GM19452 (cell line): ENCODE data around the gene PHETA2.
"Not testable (repeated sequence)": the region's sequence is repeated elsewhere in the genome, so short reads cannot be mapped to it uniquely, and the experiment has no call there.

Experiments used
- ATAC-seq: cut with Tn5 transposase; IDR thresholded peaks from one replicate; pipeline ENCODE4 v1.9.1; 2021; ENCODE audit not compliant: unreplicated experiment

The PHETA2 gene

DNA sequence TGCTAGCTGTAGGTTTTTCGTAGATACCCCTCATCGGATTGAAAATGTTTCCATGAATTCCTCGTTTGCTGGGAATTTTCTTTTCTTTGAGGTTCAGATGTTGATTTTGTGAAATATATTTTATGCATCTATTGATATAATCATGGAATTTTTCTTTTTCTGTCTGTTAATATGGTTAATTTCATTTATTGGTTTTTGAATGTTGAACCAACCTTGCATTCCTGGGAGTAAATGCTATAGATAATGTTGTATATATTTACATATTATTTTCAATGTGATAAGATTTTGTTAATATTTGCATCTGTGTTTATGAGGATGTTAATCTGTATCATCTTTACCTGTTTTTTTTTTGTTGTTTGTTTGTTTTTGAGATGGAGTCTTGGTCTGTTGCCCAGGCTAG is 27.2 kb downstream of the PHETA2 start:
- ATAC-seq, result no peak

DNA sequence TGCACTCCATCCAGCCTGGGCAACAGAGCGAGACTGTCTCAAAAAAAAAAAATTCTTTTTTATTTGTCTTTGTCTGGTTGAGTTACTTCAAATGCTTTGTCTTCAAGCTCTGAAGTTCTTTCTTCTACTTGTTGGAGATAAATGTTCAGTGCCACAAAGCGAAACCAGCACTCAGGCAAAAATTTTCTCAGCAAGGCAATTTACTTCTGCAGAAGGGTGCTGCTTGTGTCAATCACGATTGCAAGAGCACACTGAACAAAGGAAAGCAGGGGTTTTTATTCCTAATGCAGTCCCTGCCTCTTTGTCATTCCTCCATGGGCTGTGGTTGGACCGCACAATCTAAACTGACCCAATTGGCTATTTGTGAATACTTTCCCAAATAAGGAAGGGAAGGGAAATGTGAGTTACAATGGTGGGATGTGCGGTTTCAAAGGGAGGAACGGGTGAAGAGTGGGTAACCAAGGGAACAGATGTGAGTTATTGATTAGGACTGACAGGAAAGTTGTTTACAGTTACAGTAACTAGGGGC is 30.3 kb downstream of the PHETA2 start:
- not testable (repeated sequence) for ATAC-seq

DNA sequence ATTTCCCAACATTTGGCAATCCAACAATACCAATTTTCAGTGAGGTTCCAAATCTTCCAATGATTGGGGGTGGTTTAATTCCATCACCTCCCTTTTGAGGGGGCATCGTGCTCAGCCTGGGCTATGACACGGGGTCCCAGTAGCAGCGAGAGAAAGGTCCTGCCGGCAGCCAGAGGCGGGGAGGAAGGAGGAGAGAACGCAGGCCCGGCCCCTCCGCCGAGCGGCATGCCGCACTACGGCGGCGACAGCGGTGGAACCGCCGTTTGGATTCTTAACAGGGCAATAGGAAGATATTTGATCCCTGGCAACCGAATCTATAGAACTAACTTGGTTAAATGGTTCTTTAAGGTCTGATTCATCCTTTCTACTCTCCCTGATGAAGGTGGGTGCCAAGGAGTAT is 34.8 kb downstream of the PHETA2 start:
- ATAC-seq, result no peak

DNA sequence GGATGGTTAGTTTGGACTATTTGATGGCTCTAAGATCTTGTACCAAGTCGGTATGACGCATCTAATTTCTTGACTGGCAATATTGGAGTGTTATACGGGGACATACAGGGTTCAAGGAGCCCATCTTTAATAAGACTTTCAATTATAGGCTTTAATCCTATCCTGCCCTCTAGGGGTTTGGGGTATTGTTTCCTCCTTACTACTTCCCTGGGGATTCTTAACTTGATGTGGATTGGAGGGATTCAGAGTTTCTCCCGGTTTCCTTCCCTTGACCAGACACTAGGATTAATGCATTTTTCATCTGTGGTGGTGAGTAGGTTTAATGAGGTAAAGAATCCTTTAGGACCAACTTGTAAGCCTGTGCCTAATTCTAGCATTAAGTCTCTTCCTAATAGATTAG is 37.8 kb downstream of the PHETA2 start:
- ATAC-seq, result no peak

DNA sequence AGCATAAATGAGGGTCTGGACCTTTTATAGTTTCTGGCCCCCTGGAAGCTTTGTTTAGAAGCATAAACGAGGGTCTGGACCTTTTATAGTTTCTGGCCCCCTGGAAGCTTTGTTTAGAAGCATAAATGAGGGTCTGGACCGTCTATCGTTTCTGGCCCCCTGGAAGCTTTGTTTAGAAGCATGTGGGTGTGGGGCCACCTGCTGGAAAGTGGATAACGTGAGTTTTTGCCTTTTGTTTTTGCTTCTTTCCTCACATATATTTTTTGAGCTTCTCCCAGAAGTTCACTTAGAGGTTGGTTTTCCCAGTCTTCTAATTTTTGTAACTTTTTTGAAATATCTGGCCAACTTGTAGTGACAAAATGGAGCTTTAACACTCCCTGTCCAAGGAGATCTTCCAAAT is 38.7 kb downstream of the PHETA2 start:
- ATAC-seq, result not testable (repeated sequence)

DNA sequence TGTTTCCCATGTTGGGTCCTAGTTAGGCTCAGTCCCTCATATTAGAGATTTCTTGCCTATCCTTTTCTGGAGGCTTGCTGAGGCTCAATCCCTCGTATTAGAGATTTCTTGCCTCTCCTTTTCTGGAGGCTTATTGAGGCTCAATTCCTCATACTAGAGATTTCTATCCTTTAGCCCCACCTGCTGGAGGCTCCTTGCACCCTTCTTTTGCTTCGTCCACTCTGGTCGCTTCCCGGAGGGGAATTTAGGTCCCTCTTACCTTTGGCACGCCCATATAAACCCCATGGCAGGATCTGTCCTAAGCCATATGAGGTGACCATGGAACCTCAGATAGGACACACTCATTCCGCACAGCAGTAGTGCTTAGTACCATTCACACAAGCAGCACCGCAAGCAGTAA is 40.7 kb downstream of the PHETA2 start:
- ATAC-seq, result no peak

DNA sequence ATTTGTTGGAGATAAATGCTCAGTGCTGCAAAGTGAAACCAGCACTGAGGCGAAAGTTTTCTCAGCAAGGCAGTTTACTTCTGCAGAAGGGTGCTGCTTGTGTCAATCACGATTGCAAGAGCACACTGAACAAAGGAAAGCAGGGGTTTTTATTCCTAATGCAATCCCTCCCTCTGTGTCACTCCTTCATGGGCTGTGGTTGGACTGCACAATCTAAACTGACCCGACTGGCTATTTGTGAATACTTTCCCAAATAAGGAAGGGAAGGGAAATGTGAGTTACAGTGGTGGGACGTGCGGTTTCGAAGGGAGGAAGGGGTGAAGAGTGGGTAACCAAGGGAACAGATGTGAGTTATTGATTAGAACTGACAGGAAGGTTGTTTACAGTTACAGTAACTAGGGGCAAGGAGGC is 41.4 kb downstream of the PHETA2 start:
- not testable (repeated sequence) for ATAC-seq

DNA sequence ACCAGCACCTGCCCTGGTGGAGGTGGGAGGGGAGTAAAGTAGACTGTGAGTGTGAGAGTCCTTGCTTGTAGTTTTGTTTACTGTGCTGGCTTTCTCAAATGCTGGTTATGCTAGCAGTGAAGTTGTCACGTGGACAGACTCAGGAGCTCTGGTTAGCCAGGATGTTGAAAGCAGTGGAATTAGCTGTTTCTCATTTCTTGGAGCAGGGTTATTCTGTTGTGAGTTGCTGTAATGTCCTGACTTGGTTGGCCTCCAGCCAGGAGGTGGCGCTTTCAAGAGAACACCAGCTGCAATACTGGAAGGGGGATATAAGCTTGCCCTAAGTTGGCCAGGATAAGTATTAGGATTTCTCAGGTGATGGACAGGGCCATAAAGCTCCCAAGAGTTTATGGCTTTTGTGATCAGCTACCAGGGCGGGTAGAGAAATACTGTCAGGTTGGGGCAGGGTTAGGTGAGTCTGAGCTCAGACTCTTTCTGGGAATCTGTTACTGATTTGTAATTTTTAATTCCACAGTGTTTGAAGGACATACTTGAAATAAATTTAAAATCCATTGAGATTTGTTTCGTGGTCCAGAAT is 42.9 kb downstream of the PHETA2 start:
- no peak for ATAC-seq

DNA sequence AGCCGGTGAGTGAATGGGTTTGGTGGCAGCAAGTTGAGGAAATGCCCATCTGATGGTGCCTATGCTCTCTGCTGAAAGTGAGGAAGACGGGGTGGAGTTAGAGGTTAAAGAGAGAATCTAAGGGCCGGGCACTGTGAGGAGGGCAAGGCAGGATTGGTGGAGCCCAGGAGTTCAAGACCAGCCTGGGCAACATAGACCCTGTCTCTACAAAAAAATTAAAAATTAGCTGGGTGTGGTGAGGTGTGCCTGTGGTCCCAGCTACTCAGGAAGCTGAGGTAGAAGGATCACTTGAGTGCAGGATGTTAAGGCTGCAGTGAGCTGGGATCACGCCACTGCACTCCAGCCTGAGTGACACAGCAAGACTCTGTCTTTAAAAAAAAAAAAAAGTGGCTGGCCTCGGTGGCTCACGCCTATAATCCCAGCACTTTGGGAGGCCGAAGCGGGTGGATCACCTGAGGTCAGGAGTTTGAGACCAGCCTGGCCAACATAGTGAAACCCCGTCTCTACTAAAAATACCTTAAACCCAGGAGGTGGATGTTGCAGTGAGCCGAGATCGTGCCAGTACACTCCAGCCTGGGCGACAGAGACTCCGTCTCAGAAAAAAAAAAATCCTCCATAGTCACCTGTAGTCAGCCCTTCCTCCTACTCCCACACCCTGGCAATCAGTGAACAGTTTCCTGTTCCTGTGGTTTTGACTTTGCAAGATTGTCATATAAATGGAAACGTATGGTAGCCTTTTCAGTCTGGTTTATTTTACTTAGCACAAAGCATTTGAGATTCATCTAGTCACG is 46.4 kb downstream of the PHETA2 start:
- ATAC-seq, result not testable (repeated sequence)

DNA sequence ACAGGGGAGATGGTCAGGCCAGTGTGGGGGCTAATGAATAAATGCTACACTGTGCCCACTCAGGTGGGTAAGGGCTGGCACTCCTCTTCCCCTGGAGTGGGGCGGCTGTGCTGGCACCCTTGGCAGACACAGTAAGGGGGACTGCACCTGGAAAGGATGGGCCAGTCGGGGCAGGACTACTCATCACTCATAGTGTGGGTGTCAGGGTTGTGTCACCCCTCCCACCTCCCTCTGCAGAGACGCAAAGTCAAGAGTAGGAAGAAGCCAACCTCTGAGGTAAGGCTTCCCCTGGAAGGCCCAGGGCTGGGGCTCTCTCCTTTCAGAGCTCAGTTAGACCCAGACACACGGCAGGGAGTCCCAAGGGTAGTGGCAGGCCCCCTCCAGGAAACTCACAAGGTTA is 49.5 kb downstream of the PHETA2 start:
- ATAC-seq, result not testable (repeated sequence)

DNA sequence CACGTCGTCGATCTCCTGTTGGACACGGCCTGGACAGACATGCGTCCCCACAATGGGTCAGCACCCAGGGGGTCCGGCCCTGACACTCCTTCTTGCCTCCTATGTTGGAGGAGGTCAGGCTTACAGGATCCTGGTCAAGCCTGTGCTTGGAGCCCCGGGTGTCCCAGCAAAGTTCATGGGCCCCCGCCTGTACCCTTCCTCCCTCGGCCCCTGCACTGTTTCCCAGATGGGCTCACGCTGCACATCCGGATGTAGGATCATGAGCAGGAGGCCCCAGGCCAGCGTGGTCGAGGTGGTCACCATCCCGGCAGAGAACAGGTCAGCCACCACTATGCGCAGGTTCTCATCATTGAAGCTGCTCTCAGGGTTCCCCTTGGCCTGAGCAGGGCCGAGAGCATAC is 53.6 kb downstream of the PHETA2 start:
- no peak for ATAC-seq

DNA sequence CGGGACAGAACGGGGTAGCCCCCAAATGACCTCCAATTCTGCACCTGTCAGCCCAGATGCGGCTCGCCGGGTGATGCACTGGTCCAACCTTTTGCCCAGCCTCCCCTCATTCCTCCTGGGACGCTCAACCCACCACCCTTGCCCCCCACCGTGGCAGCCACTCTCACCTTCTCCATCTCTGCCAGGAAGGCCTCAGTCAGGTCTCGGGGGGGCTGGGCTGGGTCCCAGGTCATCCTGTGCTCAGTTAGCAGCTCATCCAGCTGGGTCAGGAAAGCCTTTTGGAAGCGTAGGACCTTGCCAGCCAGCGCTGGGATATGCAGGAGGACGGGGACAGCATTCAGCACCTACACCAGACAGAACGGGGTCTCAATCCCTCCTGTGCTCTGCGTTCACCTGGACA is 54.0 kb downstream of the PHETA2 start:
- not testable (repeated sequence) for ATAC-seq
